ENCODE data around the gene PDP2. TPM values are rescaled to one million over a fixed set of nuclear protein-coding genes. Genes with fewer than 3 reads are reported as not detected.

PDP2 gene
- total RNA-seq, 1 experiment from 2014 or later: 42.0 TPM

- POLR2A ChIA-PET (ENCODE audit: low non-redundant PET): no interaction called here
- DNase-seq (ENCODE audit: low spot score): no peak
- no peak overlapping the region for H3K27ac ChIP-seq (ENCODE audit: low read depth, low read length, poor library complexity, severe bottlenecking)
- H3K4me3 ChIP-seq (ENCODE audit: low read depth, low read length, poor library complexity, severe bottlenecking): no peak overlapping the region
- no peak for TF ChIP-seq EZH2 (IDR thresholded peaks at IDR 0.05; ENCODE audit: borderline replicate concordance, low read depth, low read length, poor library complexity, severe bottlenecking)
- TF ChIP-seq CTCF (conservative IDR thresholded peaks at IDR 0.05; ENCODE audit: low read depth, low read length): no peak
- no TSS peak for BruUV-seq (replicated peaks)
- CTCF ChIA-PET: no interaction called here
- no peaks in the 10 kb centered on the region for H3K36me3 ChIP-seq (ENCODE audit: insufficient read depth, low read length, poor library complexity, severe bottlenecking)
- no peaks in the 10 kb centered on the region for H3K9me3 ChIP-seq (ENCODE audit: low read depth, low read length, poor library complexity, severe bottlenecking)
- no peaks in the 10 kb centered on the region for H3K27me3 ChIP-seq (replicated peaks; ENCODE audit: insufficient read depth, low read depth, low read length, poor library complexity)
- intact Hi-C loops (cut with micrococcal nuclease; ENCODE audit: unreplicated experiment): loop anchor here (5.0 to 10.0 kb wide), 2 partner anchors 49 to 257 kb away; partner anchors contain the start of genes B3GNT9, FBXL8 and TRADD
- peaks cover 10% of the 10 kb centered on the region for H3K4me1 ChIP-seq (ENCODE audit: insufficient read depth, low read length, poor library complexity, severe bottlenecking)
These were observed 17.9 kb downstream of the PDP2 start for GRCh38 chr16:66898207-66898606.

GRCh38 chr16:66898933-66899309 is 18.6 kb downstream of the PDP2 start:
- intact Hi-C loops (cut with micrococcal nuclease; ENCODE audit: unreplicated experiment): loop anchor here (5.0 to 10.0 kb wide), 2 partner anchors 48 to 256 kb away; partner anchors contain the start of genes B3GNT9, FBXL8 and TRADD
- peaks cover 10% of the 10 kb centered on the region for H3K4me1 ChIP-seq (ENCODE audit: insufficient read depth, low read length, poor library complexity, severe bottlenecking)
- no peaks in the 10 kb centered on the region for H3K9me3 ChIP-seq (ENCODE audit: low read depth, low read length, poor library complexity, severe bottlenecking)
- H3K4me3 ChIP-seq (ENCODE audit: low read depth, low read length, poor library complexity, severe bottlenecking): no peak overlapping the region
- H3K27ac ChIP-seq (ENCODE audit: low read depth, low read length, poor library complexity, severe bottlenecking): no peak overlapping the region
- no peak for DNase-seq (ENCODE audit: low spot score)
- ChIA-PET POLR2A (ENCODE audit: low non-redundant PET) (no interaction called here), CTCF (no interaction called here)
- no TSS peak for BruUV-seq (replicated peaks)
- H3K27me3 ChIP-seq (replicated peaks; ENCODE audit: insufficient read depth, low read depth, low read length, poor library complexity): no peaks in the 10 kb centered on the region
- no peak for TF ChIP-seq CTCF (conservative IDR thresholded peaks at IDR 0.05; ENCODE audit: low read depth, low read length)
- TF ChIP-seq EZH2 (IDR thresholded peaks at IDR 0.05; ENCODE audit: borderline replicate concordance, low read depth, low read length, poor library complexity, severe bottlenecking): no peak
- no peaks in the 10 kb centered on the region for H3K36me3 ChIP-seq (ENCODE audit: insufficient read depth, low read length, poor library complexity, severe bottlenecking)

- no peaks in the 10 kb centered on the region for H3K9me3 ChIP-seq (ENCODE audit: low read depth, low read length, poor library complexity, severe bottlenecking)
- no peaks in the 10 kb centered on the region for H3K27me3 ChIP-seq (replicated peaks; ENCODE audit: insufficient read depth, low read depth, low read length, poor library complexity)
- intact Hi-C loops (cut with micrococcal nuclease; ENCODE audit: unreplicated experiment): loop anchor here (5.0 to 10.0 kb wide), 2 partner anchors 48 to 255 kb away; partner anchors contain the start of genes B3GNT9, FBXL8 and TRADD
- no peak overlapping the region for H3K27ac ChIP-seq (ENCODE audit: low read depth, low read length, poor library complexity, severe bottlenecking)
- CTCF ChIA-PET: no interaction called here
- POLR2A ChIA-PET (ENCODE audit: low non-redundant PET): interaction anchor here (0.6 kb wide), 1 partner anchor 20 kb away, joined by 4 read pairs; no protein-coding TSS in a partner anchor
- H3K36me3 ChIP-seq (ENCODE audit: insufficient read depth, low read length, poor library complexity, severe bottlenecking): no peaks in the 10 kb centered on the region
- H3K4me3 ChIP-seq (ENCODE audit: low read depth, low read length, poor library complexity, severe bottlenecking): no peak overlapping the region
- BruUV-seq (replicated peaks): no TSS peak
- DNase-seq (ENCODE audit: low spot score): no peak
- H3K4me1 ChIP-seq (ENCODE audit: insufficient read depth, low read length, poor library complexity, severe bottlenecking): peaks cover 10% of the 10 kb centered on the region
- TF ChIP-seq EZH2 (IDR thresholded peaks at IDR 0.05; ENCODE audit: borderline replicate concordance, low read depth, low read length, poor library complexity, severe bottlenecking): no peak
- TF ChIP-seq CTCF (conservative IDR thresholded peaks at IDR 0.05; ENCODE audit: low read depth, low read length): no peak
These were observed 19.1 kb downstream of the PDP2 start for GRCh38 chr16:66899310-66899944.
